MCF 10A (cell line): ENCODE measurements around the gene SUN5. TPM values are rescaled to one million over a fixed set of nuclear protein-coding genes. Genes with fewer than 3 reads are reported as not detected.

Experiments
- BruUV-seq: library from RNA; stranded (reverse); fragments of 400-500 nt; replicated peaks from 2 replicates; lab custom pipeline; 2021; lab: Mats Ljungman, UMichigan
- CTCF ChIA-PET: fragments of 300-600 bp; sonication (Branson Sonifier 250); formaldehyde crosslinking; extraction: SDS; loops from one replicate; lab custom pipeline; 2021; ENCODE audit warnings: antibody characterized with exemption, inconsistent platforms; lab: Yijun Ruan, JAX
- POLR2A ChIA-PET: fragments of 300-600, 350-650 bp; sonication (Branson Sonifier 250); formaldehyde crosslinking; extraction: SDS; loops from one replicate; lab custom pipeline; 2020; ENCODE audit warnings: antibody characterized with exemption, inconsistent platforms; lab: Yijun Ruan, JAX
- DNase-seq: peaks from one replicate; pipeline ENCODE4 v3.0.0-alpha.2; 2018; ENCODE audit not compliant: unreplicated experiment
- H3K27ac Mint-ChIP-seq: one replicate; pipeline ENCODE4 v1.8.0; 2022; ENCODE audit warnings: mild to moderate bottlenecking, low read depth, mixed read lengths; ENCODE audit not compliant: unreplicated experiment
- H3K27me3 Mint-ChIP-seq: one replicate; pipeline ENCODE4 v1.8.0; 2022; ENCODE audit warnings: mixed read lengths; ENCODE audit not compliant: insufficient read depth, unreplicated experiment
- H3K36me3 Mint-ChIP-seq: one replicate; pipeline ENCODE4 v1.8.0; 2022; ENCODE audit warnings: mild to moderate bottlenecking, moderate library complexity, mixed read lengths; ENCODE audit not compliant: insufficient read depth, unreplicated experiment
- H3K4me1 Mint-ChIP-seq: one replicate; pipeline ENCODE4 v1.8.0; 2022; ENCODE audit warnings: mixed read lengths; ENCODE audit not compliant: insufficient read depth, unreplicated experiment
- H3K4me3 Mint-ChIP-seq: one replicate; pipeline ENCODE4 v1.8.0; 2022; ENCODE audit warnings: mild to moderate bottlenecking, moderate library complexity, mixed read lengths; ENCODE audit not compliant: unreplicated experiment
- H3K9me3 Mint-ChIP-seq: one replicate; pipeline ENCODE4 v1.8.0; 2022; ENCODE audit warnings: mixed read lengths; ENCODE audit not compliant: unreplicated experiment
- intact Hi-C: fragments of 100-400 bp; cut with micrococcal nuclease; formaldehyde crosslinking; loops from 2 replicates; pipeline ENCODE4 v1.14.1; 2022
- total RNA-seq: library from RNA; stranded (reverse); gene quantifications from 2 replicates; pipeline ENCODE4 v1.2.3, GENCODE V29; 2022
- TF ChIP-seq, protein P1 (sequence below): fragments of 200-600 bp; IDR thresholded peaks from one replicate; pipeline ENCODE4 v1.8.0; 2022; ENCODE audit warnings: antibody characterized with exemption, mild to moderate bottlenecking; ENCODE audit not compliant: unreplicated experiment

Gene SUN5
- total RNA-seq, 1 experiment from 2014 or later, result not detected

DNA sequence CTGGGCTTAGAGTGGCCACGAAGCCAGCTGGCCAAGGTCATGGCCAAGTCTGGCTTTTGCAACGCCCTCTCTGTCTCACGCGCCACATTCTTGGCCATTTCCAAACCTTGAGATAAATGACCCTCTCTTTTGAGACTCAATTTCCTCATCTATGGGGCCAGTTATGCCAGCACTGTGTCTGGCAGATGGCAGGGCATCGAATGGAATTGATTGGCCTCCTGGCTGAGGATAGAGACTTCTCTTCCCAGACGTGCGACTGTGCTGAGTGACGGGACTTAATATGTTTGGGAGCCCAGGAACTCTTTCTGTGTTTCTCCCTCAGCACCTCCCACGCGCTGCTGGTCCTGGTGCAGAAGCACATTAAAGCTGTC, 10.9 kb upstream of the SUN5 start:
- ChIA-PET CTCF (interaction anchor here (0.6 to 1.0 kb wide), 2 partner anchors 9 to 985 kb away, joined by 3 to 4 read pairs; no protein-coding TSS in a partner anchor), POLR2A (no interaction called here)
- no peak overlapping the region for H3K4me3 Mint-ChIP-seq
- TF ChIP-seq, protein P1, sequence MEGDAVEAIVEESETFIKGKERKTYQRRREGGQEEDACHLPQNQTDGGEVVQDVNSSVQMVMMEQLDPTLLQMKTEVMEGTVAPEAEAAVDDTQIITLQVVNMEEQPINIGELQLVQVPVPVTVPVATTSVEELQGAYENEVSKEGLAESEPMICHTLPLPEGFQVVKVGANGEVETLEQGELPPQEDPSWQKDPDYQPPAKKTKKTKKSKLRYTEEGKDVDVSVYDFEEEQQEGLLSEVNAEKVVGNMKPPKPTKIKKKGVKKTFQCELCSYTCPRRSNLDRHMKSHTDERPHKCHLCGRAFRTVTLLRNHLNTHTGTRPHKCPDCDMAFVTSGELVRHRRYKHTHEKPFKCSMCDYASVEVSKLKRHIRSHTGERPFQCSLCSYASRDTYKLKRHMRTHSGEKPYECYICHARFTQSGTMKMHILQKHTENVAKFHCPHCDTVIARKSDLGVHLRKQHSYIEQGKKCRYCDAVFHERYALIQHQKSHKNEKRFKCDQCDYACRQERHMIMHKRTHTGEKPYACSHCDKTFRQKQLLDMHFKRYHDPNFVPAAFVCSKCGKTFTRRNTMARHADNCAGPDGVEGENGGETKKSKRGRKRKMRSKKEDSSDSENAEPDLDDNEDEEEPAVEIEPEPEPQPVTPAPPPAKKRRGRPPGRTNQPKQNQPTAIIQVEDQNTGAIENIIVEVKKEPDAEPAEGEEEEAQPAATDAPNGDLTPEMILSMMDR, result no peak
- no peak overlapping the region for H3K27ac Mint-ChIP-seq
- H3K4me1 Mint-ChIP-seq, result no peaks in the 10 kb centered on the region
- BruUV-seq, result no TSS peak
- H3K9me3 Mint-ChIP-seq, result no peaks in the 10 kb centered on the region
- H3K27me3 Mint-ChIP-seq, result peaks cover 89% of the 10 kb centered on the region
- intact Hi-C loops, result no loop called here
- H3K36me3 Mint-ChIP-seq, result no peaks in the 10 kb centered on the region
- no peak for DNase-seq

- no TSS peak for BruUV-seq
- no peak for DNase-seq
- CTCF ChIA-PET, result interaction anchor here (0.6 to 1.2 kb wide), 3 partner anchors 8 to 984 kb away, joined by 3 to 4 read pairs (median 3); no protein-coding TSS in a partner anchor
- H3K27me3 Mint-ChIP-seq, result peaks cover 90% of the 10 kb centered on the region
- no peak overlapping the region for H3K27ac Mint-ChIP-seq
- H3K9me3 Mint-ChIP-seq, result no peaks in the 10 kb centered on the region
- H3K36me3 Mint-ChIP-seq, result no peaks in the 10 kb centered on the region
- TF ChIP-seq, protein P1, result no peak
- intact Hi-C loops, result no loop called here
- no peaks in the 10 kb centered on the region for H3K4me1 Mint-ChIP-seq
- POLR2A ChIA-PET, result no interaction called here
- H3K4me3 Mint-ChIP-seq, result no peak overlapping the region
Measured at GRCh38 chr20:33014336-33015113, 10.3 kb upstream of the SUN5 start.

GRCh38 chr20:33013701-33014326, 9.6 kb upstream of the SUN5 start:
- BruUV-seq, result no TSS peak
- ChIA-PET POLR2A (no interaction called here), CTCF (interaction anchor here (0.8 to 1.2 kb wide), 3 partner anchors 8 to 286 kb away, joined by 3 to 5 read pairs (median 4); no protein-coding TSS in a partner anchor)
- Mint-ChIP-seq H3K36me3 (no peaks in the 10 kb centered on the region), H3K9me3 (no peaks in the 10 kb centered on the region), H3K27ac (no peak overlapping the region), H3K27me3 (peaks cover 92% of the 10 kb centered on the region), H3K4me1 (no peaks in the 10 kb centered on the region), H3K4me3 (no peak overlapping the region)
- no peak for DNase-seq
- intact Hi-C loops, result no loop called here
- TF ChIP-seq, protein P1, result no peak
